ENCODE data around the gene FAM118B.
A peak's percentile ranks its signal among the peaks of the same experiment; 100 is the strongest.

FAM118B gene

DNA sequence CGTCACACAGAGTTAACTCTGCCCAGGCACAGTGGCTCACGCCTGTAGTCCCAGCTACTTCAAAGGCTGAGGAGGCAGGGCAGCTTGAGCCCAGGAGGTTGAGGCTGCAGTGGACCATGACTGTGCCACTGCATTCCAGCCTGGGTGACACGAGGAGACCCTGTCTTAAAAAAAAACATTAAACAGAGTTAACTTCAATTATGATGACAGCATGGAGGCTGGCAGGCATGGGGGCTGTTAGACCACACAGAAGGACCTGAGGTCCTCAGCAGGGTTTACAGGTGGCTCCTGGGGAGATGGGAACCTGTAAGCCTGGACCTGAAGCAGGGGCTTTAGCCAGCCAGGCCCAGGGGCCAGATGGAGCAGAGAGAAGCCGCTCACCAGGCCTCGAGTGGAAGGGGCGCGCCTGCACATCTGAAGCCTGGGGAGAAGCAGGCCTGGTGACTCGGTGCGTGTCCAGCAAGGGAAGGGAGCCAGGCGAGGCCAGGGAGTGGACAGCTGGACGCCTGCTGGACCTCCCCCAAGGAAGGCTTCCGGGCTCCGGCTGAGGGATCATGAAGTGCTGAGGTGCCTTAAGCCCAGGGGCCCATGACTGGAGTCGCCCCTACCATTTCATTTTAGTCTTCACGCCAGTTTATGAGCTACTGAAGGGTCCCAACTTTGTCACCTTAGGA is 25.4 kb upstream of the FAM118B start:
- intact Hi-C loops (cut with DNase I) = no loop called here

DNA sequence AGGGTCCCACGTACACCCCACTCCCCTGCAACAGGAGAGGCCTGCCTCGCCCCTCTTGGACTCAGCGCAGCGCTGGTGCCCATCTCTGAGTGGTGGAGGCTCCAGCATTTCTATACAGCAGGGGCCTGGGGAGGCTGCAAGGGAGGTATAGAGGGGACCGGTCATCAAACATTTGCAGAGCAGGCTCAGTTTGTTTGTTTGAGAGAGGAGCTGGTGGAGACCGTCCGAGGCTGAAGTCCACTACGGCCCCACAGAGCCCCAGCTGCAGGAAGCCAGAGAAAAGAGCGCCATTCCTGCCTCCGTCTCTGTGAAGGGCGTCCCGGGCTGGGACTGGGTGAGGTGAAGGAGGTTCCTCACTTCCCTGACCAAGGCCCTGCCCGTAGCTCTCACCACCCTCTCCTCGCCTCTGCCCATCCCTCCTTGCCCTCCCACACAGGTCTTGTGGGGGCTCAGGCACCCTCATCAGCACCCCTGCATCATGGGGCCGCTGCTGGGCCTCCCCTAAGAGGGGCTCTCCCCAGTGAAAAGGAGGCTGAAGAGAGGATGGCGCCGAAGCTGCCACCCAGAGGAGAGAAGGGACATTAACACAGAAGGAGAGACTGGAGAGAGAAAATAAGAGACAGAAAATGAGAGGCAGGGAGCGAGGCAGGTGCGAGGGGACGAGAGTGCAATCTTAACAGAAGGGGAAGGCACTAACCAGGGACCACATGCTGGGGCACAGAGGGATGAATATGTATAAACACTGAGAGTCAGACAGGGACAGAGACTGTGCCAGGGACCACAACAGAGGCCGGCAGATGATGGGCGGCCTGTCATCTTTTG is 24.7 kb upstream of the FAM118B start:
- DNase-seq = no peak
- intact Hi-C loops (cut with DNase I) = no loop called here

More for the DNA sequence above, 25.4 kb upstream of the FAM118B start:
- DNase-seq = no peak

DNA sequence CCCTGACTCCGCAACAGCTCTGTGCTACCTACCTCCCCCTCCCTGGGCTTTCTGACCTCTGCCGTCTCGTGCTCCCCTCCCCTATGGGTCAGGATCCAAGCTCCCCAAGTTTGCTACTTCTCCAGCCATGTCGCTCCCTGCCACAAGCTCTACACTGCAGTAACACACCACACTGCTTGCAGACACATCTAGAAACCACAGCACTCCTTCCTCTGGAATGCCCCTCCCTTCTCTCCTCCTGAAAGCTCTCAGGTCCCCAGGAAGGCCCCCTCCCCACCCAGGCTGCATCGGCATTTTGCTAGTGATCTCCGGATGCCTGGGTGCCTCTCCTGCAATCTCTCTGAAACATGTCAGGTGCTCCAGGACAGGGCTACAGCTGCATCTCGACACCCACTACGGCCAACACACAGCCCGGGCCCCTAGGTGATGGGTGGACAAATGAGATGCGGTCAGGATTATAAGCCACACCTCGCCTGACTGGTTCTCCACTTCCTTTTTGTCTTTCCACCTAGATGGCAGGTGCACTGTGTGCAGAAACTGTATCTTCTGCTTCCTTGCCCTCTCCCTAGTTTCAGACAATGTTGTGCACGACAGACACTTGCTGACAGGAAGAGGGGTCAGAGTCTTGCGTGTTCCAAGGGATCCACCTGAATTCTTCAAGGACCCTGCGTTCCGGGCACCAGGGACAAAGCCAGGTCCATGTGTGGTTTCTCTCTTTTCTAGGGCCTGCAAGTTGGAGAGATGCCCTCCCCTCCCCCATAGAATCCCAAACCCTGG is 23.1 kb upstream of the FAM118B start:
- no peak for DNase-seq
- intact Hi-C loops (cut with DNase I) = no loop called here

DNA sequence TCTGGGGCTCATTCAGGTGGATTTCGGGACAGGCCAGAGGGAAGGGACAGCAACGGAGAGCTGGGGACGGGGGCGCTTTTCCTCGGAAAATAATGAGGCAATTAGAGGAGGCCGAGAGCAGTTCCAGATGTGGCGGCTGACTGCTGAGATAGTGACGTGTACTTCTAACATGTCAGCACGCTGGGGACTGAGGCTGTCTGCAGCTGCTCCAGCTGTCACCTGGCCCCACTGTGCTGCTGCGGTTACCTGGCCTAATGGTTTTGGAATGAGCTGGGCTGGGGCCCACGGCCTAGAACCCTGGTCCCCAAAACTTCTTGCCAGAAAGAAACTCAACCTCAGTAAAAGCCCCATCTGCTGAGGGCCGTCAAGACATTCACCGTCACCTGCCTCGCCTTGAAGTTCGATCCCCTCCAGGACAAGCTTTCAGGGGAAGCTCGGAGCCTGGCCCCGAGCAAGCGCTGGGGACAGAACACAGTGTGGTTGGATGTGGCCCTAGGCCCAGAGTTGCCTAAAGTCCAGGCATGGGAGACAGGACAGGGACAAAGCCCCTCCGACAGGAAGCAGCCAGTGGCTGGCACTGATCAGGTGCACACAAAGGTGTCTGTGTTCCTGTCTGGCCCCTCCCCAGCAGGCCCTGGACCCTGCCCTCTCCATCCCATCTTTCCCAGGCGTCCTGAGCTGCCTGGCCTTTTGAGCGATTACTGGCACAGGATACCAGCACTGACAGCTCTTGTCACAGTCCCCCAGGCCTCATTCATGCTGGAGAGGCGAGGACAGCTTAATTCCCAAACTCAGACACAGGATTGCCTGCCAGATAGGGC is 22.3 kb upstream of the FAM118B start:
- no peak for DNase-seq
- intact Hi-C loops (cut with DNase I) = no loop called here

DNA sequence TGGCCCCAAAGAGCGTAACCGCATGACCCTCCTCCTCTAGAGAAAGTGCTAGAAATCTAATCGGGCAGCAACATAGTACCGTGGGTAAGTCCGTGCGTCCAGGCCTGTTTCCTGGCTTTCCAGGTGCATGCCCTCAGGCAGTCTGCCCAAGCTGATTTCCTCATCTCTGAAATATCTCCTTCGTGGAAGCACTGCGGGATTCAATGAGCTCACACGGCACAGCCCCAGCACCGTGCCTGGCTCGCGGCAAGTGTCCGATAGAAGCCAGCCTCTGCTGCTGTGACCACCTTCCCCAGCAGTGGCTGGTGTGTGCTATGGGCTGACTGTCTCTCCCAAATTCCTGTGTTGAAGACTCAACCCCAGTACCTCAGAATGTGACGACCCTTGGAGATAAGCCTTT is 20.8 kb upstream of the FAM118B start:
- no peak for DNase-seq
- intact Hi-C loops (cut with DNase I) = no loop called here

DNA sequence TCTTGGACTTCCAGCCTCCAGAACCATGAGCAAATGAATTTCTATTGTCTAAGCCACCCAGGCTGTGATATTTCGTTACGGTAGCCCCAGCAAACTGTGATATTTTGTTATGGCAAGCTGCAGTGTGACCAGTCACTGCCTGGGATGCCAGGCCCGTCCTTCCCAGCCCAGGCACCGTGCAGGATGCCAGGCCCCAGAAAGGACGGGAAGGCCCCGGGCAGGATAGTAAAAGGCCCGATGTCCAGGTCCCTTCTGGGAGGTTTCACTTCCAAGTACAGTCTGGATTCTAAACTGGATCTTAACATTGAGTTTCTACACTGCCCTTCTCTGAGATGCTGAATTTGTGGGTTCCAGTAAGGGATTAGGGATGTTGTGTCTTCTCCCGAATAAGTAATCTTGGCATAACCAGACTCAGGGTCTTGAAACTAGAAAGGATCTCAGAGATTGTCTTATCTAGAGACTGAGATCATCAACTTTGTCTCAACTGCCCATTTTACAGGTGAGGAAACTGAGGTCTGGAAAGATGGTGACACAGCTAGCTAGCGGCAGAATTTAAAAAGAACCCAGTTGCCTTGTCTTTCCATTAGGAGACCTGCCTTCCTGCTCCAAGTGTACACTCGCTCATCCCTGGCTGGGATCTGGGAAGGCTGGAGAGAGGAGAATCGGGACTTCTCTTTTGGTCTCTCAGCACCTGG is 20.1 kb upstream of the FAM118B start:
- DNase-seq = no peak
- intact Hi-C loops (cut with DNase I) = no loop called here

DNA sequence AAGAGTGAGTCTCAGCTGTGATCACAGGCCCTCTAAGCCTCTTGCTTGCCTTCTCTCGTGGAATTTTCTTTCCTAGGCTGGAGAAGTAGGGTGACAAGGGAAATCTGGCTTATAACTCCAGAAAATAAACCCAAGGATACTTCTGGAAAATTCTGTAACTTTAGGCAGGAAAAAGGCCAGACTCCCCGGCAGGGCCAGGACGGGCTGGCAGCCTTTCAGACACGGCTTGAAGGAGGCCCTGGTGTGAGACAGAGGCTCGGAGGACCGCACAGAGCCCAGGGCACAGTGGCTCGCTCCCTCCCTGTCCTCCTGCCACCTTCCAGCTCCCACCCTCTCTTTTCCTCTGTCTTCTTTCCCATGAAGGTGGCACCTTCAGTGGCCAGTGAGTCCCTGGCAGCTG is 19.2 kb upstream of the FAM118B start:
- intact Hi-C loops (cut with DNase I) = no loop called here
- DNase-seq = no peak

DNA sequence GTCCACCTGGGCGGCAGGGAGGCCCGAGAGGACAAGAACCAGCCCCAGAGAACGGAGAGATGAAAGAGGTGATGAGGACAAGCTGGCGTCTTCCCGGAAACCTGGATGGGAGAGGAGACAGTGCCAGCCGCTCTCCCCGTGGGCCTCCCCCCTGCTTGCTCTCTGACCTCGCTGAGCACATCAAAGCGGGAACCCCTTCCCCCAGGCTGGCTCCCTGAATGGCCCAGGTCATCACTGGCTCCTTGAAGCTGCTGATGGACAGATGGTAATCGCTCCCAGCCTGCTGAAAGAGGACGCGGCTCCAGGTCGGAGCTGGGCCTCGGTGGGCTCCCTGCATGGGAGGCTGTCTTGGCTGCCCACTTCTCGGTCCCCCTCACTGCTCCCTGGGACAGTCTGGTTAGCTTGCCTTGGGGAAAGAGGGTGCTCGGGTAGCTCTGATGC is 18.5 kb upstream of the FAM118B start:
- intact Hi-C loops (cut with DNase I) = no loop called here

DNA sequence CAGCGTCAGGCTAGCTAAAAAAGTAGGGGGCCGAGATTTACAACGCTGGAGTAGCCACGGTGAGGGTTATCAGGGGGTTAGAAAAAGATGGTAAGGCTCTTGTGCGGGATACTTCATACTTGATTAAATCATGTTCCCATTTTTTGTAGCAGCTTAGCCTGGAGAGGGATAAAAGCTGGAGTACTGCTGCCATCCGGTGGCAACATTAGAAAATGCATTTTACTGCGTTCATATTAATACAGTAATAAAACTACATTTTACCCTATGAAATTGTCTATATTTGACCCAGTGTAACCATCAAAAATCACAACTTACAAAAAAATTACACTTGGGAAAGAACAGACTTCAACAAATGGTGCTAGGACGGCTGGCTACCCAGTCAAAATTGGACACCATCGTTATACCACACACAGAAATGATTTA is 17.4 kb upstream of the FAM118B start:
- peak in 4 of 10 donors; percentile 35 to 59 (median 45) for DNase-seq
- intact Hi-C loops (cut with DNase I) = loop anchor here (1.0 kb wide), 1 partner anchor 271 kb away; no protein-coding TSS in a partner anchor

More for the DNA sequence above, 18.5 kb upstream of the FAM118B start:
- DNase-seq = no peak

DNA sequence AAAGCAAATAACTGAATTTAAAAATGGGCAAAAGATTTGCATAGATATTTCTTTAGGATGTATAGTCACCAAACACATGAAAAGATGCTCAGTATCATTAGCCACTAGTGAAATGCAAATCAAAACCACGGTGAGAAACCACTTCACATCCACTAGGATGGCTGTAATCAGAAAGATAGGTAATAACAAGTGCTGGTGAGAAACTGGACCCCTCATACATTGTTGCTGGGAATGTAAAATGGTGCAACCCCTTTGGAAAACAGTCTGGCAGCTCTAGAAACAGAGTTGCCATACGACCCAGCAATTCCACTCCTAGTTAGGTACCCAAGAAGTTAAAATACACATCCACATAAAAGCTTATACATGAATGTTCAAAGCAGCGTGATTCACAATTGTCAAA is 16.5 kb upstream of the FAM118B start:
- no peak for DNase-seq
- intact Hi-C loops (cut with DNase I) = no loop called here

DNA sequence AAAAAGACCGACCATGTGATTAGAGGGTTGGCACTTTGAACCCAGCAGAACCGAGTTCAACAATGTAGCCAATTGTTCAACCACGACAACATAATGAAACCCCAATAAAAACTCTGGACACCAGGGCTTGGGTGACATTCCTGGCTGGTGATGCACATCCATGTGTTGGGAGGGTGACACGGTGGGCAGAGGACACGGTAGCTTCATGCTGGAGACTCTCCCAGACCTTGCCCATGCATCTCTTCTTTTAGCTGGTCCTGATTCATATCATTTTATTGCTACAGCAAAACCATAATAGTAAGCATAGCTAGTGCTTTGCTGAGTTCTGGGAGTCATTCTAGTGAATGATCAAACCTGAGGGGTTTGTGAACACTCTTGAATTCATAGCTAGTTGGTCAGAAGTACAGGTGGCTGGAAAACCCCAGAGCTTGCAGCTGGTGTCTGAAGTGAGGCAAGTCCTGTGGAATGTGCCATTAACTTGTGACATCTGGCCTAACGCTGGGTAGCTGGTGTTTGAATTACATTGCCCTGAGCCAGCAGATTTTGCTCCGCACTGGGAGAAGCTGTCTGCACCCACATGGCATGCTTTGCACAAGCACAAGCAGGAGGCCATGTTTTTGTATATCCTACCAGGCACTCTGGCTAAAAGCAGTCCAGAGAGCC is 14.2 kb upstream of the FAM118B start:
- DNase-seq = no peak
- intact Hi-C loops (cut with DNase I) = no loop called here

DNA sequence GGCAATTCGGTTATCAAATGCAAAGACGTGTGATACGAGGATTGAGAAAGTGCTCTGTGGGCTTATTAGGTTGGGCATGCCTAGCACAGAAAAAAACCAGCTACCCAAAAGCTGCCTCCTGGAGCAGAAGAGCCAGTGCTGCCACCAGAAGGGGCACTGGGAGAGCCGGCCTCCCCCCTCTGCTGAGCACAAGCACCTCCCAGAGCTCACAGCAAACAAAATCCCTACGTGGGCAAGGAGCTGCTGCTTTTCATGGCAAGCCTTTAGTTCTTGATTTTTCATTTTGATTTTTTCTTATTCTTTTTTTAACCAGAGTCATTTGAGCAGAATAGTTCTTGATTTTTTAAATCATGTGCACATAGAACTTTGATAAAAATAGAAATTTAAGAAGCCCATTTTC is 12.9 kb upstream of the FAM118B start:
- peak in 2 of 10 donors; percentile 32 to 89 for DNase-seq
- intact Hi-C loops (cut with DNase I) = no loop called here

DNA sequence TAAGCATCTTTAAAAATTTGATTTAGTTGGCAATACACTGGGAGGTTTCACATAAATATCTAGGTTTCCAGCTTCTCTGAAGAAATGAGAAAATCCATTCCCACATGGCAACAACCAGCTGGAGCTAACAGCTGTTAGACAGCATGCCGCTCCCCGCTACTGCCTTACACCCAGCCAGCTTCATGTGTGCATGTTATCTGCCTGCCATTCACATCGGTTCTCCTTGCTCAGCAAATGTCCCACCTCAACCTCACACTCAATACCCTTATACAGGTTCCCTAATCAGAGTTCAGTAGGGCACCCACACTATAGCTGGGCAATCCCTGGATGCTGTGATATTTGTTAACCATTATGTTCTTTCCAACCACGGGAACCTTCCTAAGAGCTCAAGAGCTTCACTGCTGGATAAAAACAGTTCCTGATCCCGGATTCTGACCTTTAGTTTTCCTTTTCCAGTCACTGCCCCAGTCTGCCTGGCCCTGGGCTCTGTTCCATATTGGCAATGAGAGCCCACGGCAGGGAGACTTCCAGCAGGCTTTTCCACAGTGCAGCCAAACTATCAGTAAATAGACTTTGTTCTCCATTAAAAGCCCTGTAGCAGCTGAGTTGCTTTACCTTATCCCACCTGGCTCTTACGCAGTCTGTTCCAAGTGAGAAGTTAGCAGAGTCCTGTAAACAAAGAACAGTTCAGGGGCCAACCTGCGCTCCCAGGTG is 8.8 kb upstream of the FAM118B start:
- no peak for DNase-seq
- intact Hi-C loops (cut with DNase I) = no loop called here

DNA sequence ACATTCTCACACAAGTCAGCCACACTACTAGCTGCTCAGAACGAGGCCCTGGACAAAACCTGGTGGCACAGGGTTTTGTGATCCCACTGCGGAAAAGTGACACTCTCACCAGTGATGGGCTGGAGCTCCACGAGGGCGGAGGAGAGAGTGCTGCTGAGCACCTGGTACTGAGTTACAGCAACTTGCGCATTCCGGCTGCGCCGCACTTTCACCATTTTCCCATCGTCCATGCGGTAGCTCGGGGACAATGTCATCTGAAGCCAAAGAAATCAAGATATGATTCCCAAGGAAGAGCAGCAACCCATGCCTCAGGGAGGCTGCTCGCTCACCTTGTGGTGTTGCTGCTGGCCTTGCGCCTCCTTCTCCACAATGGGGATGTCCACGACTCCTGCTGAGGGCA is 6.2 kb upstream of the FAM118B start:
- DNase-seq = peak in 1 of 10 donors; percentile 81
- intact Hi-C loops (cut with DNase I) = no loop called here

DNA sequence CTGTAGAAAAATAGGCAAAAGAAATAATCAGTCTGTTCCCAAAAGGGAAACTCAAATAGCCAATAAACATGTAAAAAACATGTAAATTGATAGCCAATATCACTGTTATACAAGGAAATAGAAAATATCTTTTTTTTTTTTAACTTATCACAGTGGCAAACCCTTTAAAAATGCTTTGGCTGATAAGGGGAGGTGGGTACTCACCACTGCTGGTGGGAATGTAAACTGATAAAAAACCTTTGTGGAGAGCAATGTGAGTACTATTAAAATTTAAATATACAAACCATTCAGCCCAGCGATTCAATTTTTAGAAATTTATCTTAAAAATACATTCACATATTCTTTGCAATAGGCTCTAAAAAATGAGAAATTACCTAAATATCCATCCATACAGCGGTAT is 3.7 kb upstream of the FAM118B start:
- intact Hi-C loops (cut with DNase I) = no loop called here
- no peak for DNase-seq

DNA sequence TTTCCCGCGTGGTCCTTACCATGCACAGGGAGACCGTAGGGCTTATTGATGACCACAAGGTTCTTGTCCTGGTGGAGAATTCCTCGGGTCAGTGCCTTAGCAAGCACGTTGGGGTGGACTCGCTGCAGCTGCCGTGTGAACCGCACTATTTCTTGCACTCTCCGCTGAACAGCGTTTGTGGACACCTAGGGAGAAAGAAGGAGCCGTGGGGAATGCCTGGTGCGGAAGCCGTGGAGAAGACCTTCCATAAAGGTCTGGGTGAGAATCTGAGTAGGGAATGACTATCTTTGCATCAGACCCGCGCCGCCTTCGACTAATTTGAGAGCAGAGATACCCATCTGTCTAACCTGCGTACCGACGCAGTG is 729 bp upstream of the FAM118B start:
- no peak for DNase-seq
- intact Hi-C loops (cut with DNase I) = loop anchor here (5.0 kb wide), 1 partner anchor 56 kb away; the partner anchor contains the start of genes FOXRED1 and SRPRA

DNA sequence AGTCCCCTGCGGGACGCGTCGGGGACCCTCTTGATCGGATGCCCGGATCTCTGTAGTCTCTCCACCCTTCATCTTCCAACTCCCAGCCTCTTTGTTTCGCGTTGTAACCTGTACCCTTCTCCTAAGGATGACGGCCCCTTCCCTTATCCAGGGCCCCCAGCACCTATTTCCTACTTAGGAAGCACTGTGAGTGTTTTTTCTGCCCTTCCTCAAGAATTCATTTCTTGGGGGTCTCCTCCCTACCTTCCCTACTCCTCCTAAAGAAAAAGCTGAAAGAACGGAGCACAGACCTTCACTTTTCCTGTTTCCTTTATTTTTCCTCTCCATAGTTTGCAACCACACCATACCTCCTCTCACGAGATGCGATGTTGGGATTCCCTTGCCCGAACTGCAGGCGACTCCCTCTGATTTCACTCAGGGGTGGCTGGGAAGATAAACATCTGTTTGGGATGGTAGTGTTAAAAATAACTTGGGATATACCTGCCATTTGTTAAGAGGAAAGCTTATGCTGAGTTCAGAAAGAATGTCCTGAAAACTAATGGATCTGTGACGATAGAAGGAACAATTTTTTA is 593 bp downstream of the FAM118B start:
- no peak for DNase-seq
- intact Hi-C loops (cut with DNase I) = loop anchor here (5.0 kb wide), 1 partner anchor 55 kb away; the partner anchor contains the start of genes FOXRED1 and SRPRA

DNA sequence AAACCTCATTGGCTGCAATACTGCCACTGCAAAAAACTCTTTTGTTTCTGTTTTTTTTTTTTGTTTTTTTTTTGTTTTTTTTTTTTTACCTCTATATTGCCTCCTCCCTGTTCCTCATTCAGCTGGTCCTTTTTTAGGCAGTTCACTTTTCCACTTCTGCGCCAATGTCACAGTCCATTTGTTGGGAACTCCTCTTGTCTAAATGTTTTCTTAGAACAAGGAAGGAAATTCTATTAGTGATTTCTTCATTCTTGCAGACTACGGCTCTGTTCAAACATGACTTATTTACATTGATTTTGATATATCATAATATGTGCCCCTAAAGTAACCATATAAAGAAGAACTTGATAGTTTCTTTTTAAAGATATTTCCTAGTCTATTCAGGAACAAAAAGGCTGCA is 2.9 kb downstream of the FAM118B start:
- no peak for DNase-seq
- intact Hi-C loops (cut with DNase I) = loop anchor here (5.0 kb wide), 1 partner anchor 53 kb away; the partner anchor contains the start of genes FOXRED1 and SRPRA
